ENCODE results near the gene NHLRC4. TPM values are rescaled to one million over a fixed set of nuclear protein-coding genes. Genes with fewer than 3 reads are reported as not detected.

NHLRC4 gene
- total RNA-seq, 1 donor from 2014 or later = 1.5 TPM

DNA sequence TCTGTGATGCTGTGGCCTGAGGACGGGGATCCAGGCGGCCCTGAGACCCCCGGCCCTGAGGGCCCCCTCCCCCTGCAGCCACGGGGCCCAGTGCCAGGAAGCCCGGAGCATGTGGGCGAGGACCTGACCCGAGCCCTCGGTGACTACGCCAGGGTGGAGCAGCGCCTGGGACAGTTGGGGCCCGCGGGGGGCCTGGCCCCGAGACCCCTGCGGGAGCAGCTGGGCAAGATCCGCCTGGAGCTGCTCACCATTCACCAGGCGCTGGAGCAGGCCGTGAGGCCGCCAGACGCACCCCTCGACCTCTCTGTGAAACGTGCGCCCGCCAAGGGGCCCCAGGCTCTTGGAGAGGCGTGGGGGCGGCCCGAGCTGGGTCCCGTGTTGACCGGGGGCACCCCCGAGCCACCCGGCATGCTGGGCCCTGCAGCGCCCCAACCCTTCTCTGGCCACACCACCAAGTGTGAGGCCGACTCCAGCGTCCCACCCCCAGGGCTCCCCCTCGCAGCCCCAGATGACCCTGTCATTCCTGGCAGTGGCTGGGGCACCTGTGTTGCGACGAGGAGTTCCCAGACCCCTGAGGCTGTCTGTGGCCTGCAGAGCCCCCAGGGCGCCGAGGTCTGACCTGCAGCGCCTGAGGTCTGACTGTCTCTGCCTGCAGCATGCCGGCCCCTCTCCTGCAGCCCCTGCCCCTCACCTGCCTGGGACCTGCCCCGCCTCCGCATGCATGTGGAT, 2.0 kb upstream of the NHLRC4 start:
- intact Hi-C loops (cut with micrococcal nuclease) = loop anchor here (5.0 kb wide), 2 partner anchors 38 to 328 kb away; partner anchors contain the start of gene CAPN15

DNA sequence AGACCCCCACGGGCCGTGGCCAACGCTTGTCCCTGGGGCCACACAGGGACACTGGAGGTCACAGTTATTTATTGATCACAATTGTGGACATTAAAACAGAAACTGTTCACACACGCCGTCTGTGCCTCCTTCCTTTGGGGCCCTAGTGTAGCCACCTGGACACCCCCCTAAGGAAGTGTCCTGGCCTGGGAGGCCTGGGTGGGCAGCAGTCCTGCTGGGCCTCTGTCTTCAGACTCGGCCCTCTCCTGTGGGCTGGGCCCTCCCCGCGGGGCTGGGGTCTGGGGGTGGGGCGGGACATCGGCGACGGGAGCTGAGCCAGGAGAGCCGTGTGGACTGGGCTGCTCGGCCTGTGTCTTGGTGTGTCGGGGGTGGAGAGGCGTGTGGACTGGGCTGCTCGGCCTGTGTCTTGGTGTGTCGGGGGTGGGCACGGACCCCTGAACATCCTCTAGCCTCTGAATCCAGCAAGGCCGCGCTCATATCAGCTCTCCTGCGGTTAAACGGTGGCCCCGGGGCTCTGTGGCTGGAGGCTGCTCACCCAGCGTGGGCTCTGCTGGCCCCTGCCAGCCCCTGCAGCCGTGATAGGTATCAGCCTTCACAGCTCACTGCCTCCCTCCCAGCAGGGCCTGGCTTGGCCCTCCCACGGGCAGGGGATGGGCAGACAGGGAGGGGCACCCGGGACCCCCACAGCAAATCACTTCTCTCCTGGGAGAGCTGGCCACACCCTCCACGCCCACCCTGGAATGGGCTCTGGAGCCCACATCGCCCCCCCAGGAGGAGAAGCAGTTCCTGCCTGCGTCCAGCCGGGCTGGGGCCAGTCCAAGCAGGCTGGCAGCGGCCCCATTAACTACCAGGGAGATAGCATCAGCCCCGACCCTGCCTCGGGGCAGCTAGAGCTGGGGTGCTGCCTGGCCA, 1.1 kb upstream of the NHLRC4 start:
- intact Hi-C loops (cut with micrococcal nuclease) = loop anchor here (2.0 to 5.0 kb wide), 3 partner anchors 23 to 328 kb away; partner anchors contain the start of gene CAPN15

DNA sequence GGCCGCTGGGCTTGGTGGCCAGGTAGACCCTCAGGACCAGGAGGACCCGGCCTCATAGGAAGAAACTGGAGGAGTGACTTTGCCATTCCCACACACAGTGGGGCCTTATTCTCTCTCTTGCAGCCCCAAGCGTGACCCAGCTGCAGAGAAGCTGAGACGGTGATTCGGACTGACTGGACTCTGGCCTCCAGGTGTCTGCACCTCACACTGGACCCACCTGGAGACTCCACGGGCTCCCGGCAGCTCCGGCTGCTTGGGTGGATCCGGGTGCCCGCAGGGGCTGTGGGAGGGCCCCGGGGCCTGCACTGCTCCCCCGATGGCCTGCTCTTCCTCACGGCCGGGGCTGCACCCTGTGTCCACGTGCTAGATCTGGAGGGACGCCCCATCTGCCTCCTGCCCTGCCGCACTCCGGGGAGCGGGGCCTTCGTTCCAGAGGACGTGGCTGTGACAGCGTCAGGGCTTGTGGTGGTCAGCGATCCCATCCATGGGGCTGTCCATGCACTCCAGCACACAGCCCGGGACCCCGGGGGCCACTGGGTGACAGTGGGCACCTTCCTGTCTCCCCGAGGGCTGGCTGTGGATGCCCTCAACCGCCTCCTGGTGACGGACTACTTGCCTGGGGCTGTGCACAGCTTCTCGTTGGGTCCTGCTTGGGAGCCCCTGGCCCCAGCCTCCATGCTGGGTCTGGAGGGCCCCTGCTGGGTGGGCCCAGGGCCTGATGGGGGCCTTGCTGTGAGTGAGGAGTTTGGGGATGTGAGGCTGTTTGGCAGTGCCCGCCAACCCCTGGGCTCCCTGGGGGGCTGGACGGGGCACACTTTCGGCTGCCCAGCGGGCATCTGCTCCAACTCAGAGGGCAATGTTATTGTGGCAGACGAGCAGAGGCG, 810 bp downstream of the NHLRC4 start:
- intact Hi-C loops (cut with micrococcal nuclease) = loop anchor here (2.0 to 5.0 kb wide), 3 partner anchors 21 to 330 kb away; partner anchors contain the start of gene CAPN15

DNA sequence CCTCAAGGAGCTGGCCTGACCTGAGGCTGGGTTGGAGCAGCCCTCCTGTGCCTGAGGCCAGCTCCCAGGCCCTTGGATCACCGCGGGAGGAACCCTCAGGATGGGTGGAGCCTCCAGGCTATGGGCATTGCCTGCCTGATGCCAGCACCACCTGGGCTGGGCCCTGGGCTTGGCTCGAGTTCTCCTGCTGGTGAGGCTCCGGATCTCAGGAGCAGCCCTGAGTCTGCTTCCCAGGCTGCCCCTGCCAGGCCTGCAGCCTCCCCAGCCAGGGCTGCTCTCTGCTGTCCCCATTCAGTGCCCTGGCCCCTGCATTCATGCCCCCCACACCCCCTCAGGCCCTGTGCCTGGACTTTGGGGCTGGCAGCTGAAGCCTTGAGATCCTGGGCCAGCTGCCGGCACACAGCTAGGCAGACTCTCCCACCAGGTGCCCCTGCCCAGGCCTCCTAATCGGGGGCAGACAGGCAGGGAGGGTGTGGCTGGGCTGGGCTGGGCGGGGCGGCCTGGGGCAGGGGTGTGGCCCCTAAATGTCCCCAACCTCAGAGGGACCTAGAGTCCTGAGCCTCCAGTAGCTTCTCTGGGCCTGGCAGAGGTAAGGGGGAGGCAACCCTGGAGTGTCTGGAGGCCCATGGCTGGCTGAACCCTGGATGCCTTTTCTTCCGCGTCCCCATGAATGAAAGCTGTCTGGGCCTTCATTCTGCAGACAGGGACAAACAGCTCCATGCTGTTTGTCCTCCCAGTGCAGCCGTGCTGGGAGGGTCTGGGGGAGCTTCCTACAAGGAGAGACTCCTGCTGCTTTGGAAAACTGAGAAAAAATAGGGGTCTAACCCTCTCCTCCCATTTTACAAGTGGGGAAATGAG, 1.8 kb downstream of the NHLRC4 start:
- intact Hi-C loops (cut with micrococcal nuclease) = loop anchor here (5.0 kb wide), 2 partner anchors 41 to 331 kb away; partner anchors contain the start of gene CAPN15

DNA sequence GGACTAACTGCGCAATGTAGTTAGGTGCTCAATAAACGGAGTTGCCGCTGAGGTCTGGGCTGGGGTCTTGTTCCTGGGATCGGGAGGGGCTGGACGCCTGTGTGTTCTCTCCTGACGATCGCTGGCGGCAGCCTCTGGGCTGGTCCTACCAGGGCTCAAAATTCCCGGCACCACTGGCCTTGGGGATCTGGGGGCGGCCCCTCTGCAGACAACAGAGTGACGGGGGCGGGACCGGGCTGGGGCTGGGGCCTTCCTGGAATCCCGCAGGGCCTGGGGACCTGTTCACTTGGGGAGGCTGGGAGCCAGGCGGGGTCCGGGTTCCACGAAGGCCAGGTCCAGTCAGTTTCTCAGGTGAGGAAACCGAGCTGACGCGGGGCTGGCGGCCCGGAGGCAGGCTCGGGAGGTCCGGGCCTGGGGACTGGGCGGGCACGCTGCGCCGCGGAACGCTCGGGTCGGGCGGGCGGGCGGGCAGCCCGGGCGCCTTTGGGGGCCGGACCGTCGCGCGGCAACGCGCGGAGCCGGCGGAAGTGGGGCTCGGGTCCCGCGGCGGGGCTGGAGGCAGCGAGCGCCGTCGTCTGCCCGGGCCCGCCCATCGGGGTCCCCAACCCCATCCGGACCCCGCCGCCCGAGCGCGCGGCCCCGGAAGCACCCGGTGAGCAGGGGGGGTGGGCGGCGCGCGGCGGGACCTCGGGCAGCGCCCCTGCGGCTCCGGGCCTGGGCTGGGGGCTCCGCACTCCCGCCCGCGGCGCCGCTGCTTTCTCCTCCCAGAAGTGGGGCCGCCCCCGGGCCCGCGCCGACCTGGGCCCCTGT, 2.8 kb downstream of the NHLRC4 start, which contains the start of gene PIGQ:
Gene PIGQ, plus strand, starts transcription at position 524 of the 810 bp plus-strand sequence. CDS start 4,107 bp downstream, outside the sequence.
- intact Hi-C loops (cut with micrococcal nuclease) = loop anchor here (5.0 kb wide), 2 partner anchors 42 to 332 kb away; partner anchors contain the start of gene CAPN15

DNA sequence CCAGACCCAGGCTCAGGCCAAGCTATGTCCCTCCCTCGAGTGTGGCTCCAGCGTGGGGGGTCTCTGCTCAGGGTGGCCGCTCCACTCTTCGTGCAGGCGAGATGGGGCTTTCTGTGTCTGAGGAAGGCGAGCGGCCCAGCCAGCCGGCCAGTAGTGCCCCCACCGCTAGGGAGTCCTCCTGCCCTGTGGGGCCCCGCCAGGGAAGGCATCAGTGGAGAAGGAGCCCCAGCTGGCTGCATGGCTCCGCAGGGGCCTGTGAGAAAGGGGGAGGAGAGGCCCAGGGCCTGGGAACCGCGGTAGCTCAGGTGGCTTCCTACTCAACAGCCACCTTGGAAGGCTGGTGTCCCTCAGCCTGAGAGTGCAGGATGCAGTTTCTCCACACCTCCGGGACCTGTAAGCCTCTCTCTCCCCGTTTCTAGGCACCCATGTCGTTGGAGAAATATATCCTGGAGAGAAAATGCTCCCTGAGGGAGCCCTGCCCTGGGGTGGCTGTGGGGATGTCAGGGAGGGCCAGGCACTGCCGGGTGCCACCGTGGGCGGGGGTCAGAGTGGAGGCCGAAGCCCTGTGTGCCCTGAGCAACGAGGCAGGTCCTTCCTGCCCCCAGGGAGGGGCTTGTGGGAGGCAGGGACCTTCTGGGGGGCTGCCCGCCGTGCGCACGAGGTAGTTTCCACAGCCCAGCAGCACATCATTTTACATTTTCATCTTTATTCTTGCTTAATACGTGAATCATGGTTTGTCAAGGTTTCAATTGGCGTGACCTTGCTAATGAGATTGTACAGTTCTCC, 6.3 kb downstream of the NHLRC4 start:
- intact Hi-C loops (cut with micrococcal nuclease) = no loop called here

DNA sequence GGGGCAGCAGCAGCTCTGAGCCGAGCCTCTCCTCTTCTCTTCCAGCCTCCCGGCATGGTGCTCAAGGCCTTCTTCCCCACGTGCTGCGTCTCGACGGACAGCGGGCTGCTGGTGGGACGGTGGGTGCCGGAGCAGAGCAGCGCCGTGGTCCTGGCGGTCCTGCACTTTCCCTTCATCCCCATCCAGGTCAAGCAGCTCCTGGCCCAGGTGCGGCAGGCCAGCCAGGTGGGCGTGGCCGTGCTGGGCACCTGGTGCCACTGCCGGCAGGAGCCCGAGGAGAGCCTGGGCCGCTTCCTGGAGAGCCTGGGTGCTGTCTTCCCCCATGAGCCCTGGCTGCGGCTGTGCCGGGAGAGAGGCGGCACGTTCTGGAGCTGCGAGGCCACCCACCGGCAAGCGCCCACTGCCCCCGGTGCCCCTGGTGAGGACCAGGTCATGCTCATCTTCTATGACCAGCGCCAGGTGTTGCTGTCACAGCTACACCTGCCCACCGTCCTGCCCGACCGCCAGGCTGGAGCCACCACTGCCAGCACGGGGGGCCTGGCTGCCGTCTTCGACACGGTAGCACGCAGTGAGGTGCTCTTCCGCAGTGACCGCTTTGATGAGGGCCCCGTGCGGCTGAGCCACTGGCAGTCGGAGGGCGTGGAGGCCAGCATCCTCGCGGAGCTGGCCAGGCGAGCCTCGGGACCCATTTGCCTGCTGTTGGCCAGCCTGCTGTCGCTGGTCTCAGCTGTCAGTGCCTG, 7.4 kb downstream of the NHLRC4 start:
- intact Hi-C loops (cut with micrococcal nuclease) = no loop called here

DNA sequence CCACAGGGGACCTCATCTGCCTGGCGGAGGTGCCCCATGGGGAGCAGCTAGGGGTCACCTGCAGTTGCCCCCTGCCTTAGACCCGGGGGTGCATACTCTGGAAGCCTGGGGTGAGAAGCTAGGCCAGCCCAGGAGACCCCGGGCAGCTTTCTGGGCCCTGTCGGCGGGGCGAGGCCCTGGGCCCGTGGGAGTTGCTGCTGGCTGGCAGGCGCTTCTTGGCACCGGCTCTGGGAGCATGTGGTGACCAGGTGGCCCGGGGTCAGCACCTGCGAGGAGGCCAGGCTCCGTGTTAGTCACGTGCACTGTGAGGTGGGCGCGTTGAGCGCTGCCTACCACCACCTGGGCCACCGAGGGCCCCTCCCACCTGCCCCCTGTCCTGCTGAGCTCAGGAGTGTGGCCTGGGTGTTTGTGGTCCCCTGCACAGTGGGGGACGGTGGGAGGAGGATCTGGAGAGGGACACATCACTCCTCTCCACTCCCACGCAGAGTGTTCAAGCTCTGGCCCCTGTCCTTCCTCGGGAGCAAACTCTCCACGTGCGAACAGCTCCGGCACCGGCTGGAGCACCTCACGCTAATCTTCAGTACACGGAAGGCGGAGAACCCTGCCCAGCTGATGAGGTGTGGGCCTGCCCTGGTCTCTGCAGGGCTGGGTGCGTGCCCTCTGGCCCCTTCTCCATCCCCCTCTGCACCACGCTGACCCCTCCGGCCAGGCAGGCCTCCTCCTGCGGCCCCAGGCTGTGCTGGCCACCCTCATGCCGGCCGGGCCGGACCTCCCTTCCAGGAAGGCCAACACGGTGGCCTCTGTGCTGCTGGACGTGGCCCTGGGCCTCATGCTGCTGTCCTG, 8.8 kb downstream of the NHLRC4 start:
- intact Hi-C loops (cut with micrococcal nuclease) = no loop called here

DNA sequence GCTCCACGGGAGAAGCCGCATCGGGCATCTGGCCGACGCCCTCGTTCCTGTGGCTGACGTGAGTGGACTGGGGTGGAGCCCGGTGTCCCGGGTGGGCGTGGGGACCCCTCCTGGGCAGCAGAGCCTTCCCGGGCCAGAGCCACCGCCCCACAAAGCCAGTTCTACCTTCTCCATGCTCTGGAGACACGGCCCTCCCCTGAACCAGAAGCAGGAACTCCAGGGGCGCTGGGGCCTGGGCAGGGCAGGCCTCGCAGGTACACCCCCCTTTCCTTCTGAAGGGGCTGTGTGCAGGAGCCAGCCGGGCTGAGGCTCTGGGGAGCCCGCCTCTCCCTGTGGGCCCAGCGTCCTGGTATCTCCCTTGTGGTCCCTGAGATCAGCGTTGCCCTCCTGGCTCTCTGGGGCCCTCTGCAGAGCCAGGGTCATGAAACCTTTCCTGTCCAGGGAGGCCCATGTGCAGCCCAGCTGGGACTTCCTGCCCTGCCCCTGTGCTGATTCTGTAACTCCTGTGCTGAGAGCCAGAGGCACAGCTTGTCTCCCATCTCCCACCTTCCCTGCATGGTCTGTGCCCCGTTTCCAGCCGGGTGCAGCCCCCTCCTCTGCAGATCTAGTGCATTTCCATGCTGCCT, 9.5 kb downstream of the NHLRC4 start:
- intact Hi-C loops (cut with micrococcal nuclease) = no loop called here

DNA sequence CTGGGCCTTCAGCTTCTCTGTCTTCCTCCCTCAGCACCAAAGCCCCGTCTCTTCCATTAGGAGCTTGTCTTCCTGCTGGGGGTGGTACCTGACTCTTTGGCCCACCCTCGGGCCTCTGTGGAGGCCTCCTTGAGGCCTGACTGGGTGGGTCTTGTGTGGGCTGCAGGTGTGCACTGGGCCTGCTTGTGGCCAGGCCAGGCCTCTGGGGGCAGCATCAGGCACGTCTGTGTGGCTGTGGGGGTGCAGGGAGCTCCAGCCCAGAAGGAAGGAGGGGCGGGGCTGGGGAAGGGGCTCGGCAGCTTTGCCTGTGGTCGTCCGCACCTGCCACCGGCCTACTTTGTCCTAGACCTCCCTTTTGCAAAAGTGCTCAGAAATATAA, 10.0 kb downstream of the NHLRC4 start:
- intact Hi-C loops (cut with micrococcal nuclease) = no loop called here

DNA sequence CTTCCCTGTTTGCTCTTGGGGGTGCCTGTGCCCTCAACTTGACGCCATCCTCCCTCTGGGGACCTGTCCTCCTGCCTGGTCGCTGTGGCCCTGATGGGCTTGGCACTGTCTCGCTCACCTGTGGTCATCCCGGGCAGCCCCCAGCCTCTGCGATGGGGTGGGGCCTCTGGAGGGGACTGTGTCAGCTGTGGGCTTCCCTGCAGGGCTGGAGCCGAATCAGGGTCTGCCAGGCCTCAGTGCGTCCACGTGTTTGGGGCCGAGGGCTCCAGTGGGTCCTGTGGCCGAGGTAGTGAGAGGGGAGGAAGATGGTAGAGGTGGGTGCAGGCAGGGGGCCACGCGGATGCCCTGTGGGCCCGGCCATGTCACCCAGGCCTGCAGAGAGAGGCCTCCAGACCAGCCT, 11.0 kb downstream of the NHLRC4 start:
- intact Hi-C loops (cut with micrococcal nuclease) = no loop called here

DNA sequence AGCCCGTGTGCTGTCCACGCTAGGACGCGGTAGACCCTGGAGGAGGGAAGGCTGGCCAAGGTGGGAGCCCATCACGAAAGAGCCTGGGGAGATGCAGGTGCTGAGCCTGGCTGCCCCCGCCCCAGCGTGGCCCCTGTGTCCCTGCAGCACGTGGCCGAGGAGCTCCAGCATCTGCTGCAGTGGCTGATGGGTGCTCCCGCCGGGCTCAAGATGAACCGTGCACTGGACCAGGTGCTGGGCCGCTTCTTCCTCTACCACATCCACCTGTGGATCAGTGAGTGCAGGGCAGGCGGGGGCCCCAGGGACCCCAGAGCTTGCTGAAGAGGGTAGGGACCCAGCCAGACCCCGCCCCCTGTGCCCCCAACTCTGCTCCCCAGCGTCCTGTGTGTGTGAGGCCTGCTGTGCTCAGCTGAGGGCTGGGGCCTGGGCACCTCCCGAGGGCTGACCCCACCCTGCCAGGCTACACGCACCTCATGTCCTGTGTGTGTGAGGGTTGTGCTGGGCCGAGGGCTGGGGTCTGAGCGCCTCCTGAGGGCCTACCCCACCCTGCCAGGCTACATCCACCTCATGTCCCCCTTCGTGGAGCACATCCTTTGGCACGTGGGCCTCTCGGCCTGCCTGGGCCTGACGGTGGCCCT, 11.5 kb downstream of the NHLRC4 start:
- intact Hi-C loops (cut with micrococcal nuclease) = no loop called here

DNA sequence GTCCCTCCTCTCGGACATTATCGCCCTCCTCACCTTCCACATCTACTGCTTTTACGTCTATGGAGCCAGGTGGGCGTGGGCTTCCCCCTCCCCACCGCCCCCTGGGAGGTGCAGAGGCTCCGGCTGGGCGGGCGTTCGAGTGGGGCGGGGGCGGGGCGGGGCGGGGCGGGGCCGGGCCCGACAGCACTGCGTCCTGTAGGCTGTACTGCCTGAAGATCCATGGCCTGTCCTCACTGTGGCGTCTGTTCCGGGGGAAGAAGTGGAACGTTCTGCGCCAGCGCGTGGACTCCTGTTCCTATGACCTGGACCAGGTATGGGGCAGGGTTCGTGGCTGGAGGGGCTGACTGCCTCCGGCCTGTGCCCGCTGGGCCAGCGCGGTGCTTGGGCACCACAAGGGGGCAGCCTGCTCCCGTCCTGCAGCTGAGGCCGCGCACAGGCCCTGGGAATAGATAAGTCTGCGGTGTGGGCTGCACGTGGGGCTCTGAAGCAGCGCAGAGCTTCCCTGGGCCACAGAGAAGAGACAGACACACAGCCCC, 12.1 kb downstream of the NHLRC4 start:
- intact Hi-C loops (cut with micrococcal nuclease) = no loop called here

DNA sequence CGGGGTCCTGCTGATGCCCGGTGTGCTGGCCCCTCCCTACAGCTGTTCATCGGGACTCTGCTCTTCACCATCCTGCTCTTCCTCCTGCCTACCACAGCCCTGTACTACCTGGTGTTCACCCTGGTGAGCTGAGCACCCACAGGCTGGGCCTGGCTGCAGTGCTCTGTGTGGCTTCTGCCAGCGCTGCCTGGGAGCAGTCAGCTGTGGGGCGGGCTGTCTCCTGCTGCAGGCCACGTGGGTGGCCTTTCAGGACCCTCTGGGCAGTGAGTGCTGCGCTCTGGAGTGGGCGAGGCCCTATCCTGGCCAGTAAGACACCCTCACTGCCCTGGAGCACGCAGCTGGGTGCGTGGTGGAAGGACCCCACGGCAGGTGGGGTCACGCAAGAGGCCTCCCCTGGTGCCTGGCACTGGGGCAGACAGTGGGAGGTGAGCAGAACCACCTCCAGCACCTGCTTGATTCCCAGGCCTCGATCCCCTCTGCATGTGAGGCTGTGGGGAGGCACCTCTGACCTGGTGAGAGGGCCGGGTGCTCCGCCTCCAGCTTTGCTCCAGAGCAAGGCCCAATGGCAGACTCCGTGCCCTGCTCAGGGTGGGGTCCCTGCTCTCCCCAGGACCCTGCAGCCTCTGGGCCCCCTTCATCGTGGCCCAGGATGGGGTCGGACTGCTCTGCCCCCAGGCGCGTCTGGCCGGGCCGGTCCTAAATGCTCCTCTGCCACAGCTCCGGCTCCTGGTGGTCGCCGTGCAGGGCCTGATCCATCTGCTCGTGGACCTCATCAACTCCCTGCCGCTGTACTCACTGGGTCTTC, 13.5 kb downstream of the NHLRC4 start:
- intact Hi-C loops (cut with micrococcal nuclease) = no loop called here
